Smooth muscle cell (in vitro differentiated cells): ENCODE data around the gene RERE. TPM values are rescaled to one million over a fixed set of nuclear protein-coding genes. Genes with fewer than 3 reads are reported as not detected.
A peak's percentile ranks its signal among the peaks of the same experiment; 100 is the strongest.

Experiments used
- DNase-seq: peaks from one replicate; lab custom pipeline; 2025; ENCODE audit not compliant: unreplicated experiment; lab: John Stamatoyannopoulos, UW
- H2AFZ ChIP-seq: fragments of 200-600 bp; sonication (generic); 2 replicates; pipeline ENCODE4 v1.6.0; 2016; ENCODE audit warnings: antibody characterized with exemption, low read depth, mild to moderate bottlenecking
- H3F3A ChIP-seq: fragments of 200-600 bp; sonication (generic); 2 replicates; pipeline ENCODE4 v1.6.0; 2017; ENCODE audit warnings: antibody characterized with exemption, low read depth
- H3K27ac ChIP-seq: fragments of 200-600 bp; sonication (generic); 2 replicates; pipeline ENCODE4 v1.5.1; 2016; ENCODE audit warnings: low read depth, mild to moderate bottlenecking
- H3K27me3 ChIP-seq: fragments of 200-600 bp; sonication (generic); 2 replicates; pipeline ENCODE4 v1.6.1; 2016; ENCODE audit warnings: low read depth, mild to moderate bottlenecking
- H3K36me3 ChIP-seq: fragments of 200-600 bp; sonication (generic); 2 replicates; pipeline ENCODE4 v1.5.1; 2016; ENCODE audit warnings: low read depth
- H3K4me1 ChIP-seq: fragments of 200-600 bp; sonication (generic); 2 replicates; pipeline ENCODE4 v1.5.1; 2016; ENCODE audit warnings: low read depth
- H3K4me2 ChIP-seq: fragments of 200-600 bp; sonication (generic); 2 replicates; pipeline ENCODE4 v1.6.0; 2016; ENCODE audit warnings: mild to moderate bottlenecking
- H3K4me3 ChIP-seq: fragments of 200-600 bp; sonication (generic); 2 replicates; pipeline ENCODE4 v1.5.1; 2016; ENCODE audit warnings: mild to moderate bottlenecking
- H3K79me2 ChIP-seq: fragments of 200-600 bp; sonication (generic); 2 replicates; pipeline ENCODE4 v1.6.0; 2016; ENCODE audit warnings: low read depth, mild to moderate bottlenecking
- H3K9ac ChIP-seq: fragments of 200-600 bp; sonication (generic); 2 replicates; pipeline ENCODE4 v1.6.0; 2016; ENCODE audit warnings: low read depth
- H3K9me3 ChIP-seq: fragments of 200-600 bp; sonication (generic); replicated peaks from 2 replicates; pipeline ENCODE4 v1.5.1; 2016; ENCODE audit warnings: low read depth
- H4K20me1 ChIP-seq: fragments of 200-600 bp; sonication (generic); 2 replicates; pipeline ENCODE4 v1.6.0; 2016; ENCODE audit warnings: low read depth
- CTCF ChIP-seq: fragments of 200-600 bp; sonication (generic); IDR thresholded peaks from 2 replicates; pipeline ENCODE4 v1.5.1; 2017; ENCODE audit warnings: borderline replicate concordance, mild to moderate bottlenecking, antibody characterized with exemption; ENCODE audit not compliant: insufficient read depth, poor library complexity, severe bottlenecking
- WGBS: methylation state at CpG from one replicate; pipeline ENCODE4 v1.1.7; 2016; ENCODE audit warnings: low lambda C conversion rate; 5-methylcytosine and 5-hydroxymethylcytosine counted together
- polyA plus RNA-seq: library from polyadenylated mRNA; unstranded; fragments of >200 nt; fragmentation: Nextera tagmentation; extraction: Ambion mirVana; gene quantifications from 2 replicates; pipeline ENCODE4 v1.2.1, GENCODE V29; 2016
- total RNA-seq: library from RNA; depleted of rRNA; stranded (reverse); fragments of >200 nt; gene quantifications from 2 replicates; pipeline ENCODE4 v1.2.3, GENCODE V29; 2014

Gene RERE
- total and polyA plus RNA-seq, 2 experiments from 2014 or later: 45.6 to 59.2 TPM

- H3K27me3 ChIP-seq: no peaks in the 10 kb centered on the region
- H3K4me1 ChIP-seq: peaks cover 25% of the 10 kb centered on the region
- H3K4me3 ChIP-seq: no peak overlapping the region
- 93% methylated on average over 2 of the region's 2 CpGs for WGBS
- H3K79me2 ChIP-seq: peaks cover 55% of the 10 kb centered on the region
- no peak overlapping the region for H3K9ac ChIP-seq
- H3K4me2 ChIP-seq: no peak overlapping the region
- peaks cover 74% of the 10 kb centered on the region for H4K20me1 ChIP-seq
- TF ChIP-seq CTCF: no peak
- peaks cover 4% of the 10 kb centered on the region for H3K36me3 ChIP-seq
- H3F3A ChIP-seq: peaks cover 18% of the 10 kb centered on the region
- H2AFZ ChIP-seq: no peak overlapping the region
- H3K27ac ChIP-seq: no peak overlapping the region
- H3K9me3 ChIP-seq: no peaks in the 10 kb centered on the region
- DNase-seq: no peak
These were observed 335.6 kb downstream of the RERE start for GRCh38 chr1:8481650-8482380.

DNA sequence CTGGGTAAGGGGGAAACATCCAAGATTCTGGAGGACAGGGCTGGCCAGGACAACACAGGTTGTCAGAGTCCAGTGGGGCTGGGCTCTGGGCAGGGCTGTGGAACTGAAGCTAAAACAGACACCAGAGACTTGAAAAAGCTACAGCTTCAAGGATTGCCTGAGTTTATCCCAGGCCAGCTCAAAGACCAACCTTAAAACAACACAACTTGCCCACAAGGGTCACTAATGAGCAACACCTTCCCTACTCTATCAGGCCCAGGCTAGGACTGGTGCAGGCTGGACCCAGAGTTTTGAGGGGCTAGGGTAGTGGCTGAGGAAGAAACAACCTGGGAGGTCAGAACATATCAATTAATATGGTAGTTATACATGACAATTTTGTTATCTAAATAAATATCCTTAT lies 338.9 kb downstream of the RERE start:
- Histone ChIP-seq H3K36me3 (no peaks in the 10 kb centered on the region), H3K9me3 (no peaks in the 10 kb centered on the region), H3K4me2 (no peak overlapping the region), H3F3A (peaks cover 22% of the 10 kb centered on the region), H3K27me3 (no peaks in the 10 kb centered on the region), H3K9ac (no peak overlapping the region), H2AFZ (no peak overlapping the region), H3K4me3 (no peak overlapping the region), H3K79me2 (peaks cover 57% of the 10 kb centered on the region), H3K4me1 (peaks cover 38% of the 10 kb centered on the region), H3K27ac (peak overlapping the region; percentile 74), H4K20me1 (peaks cover 79% of the 10 kb centered on the region)
- TF ChIP-seq CTCF: no peak
- DNase-seq: no peak

- H3F3A ChIP-seq: peaks cover 19% of the 10 kb centered on the region
These were observed 339.5 kb downstream of the RERE start for GRCh38 chr1:8477983-8478362.

More at GRCh38 chr1:8477983-8478362, 339.5 kb downstream of the RERE start:
- Histone ChIP-seq H3K79me2 (peaks cover 56% of the 10 kb centered on the region), H4K20me1 (peaks cover 79% of the 10 kb centered on the region), H3K9me3 (no peaks in the 10 kb centered on the region), H3K9ac (no peak overlapping the region), H3K36me3 (no peaks in the 10 kb centered on the region), H2AFZ (no peak overlapping the region), H3K27me3 (no peaks in the 10 kb centered on the region), H3K4me1 (peaks cover 38% of the 10 kb centered on the region), H3K4me3 (no peak overlapping the region), H3K4me2 (peak overlapping the region; percentile 27), H3K27ac (peak overlapping the region; percentile 74)
- no peak for TF ChIP-seq CTCF
- DNase-seq: no peak
- WGBS: 47% methylated on average over 2 of the region's 2 CpGs
